Measurements from ENCODE around the gene FOXI1. TPM values are rescaled to one million over a fixed set of nuclear protein-coding genes. Genes with fewer than 3 reads are reported as not detected.

Gene FOXI1
- total RNA-seq, 4 donors from 2014 or later, result not detected

DNA sequence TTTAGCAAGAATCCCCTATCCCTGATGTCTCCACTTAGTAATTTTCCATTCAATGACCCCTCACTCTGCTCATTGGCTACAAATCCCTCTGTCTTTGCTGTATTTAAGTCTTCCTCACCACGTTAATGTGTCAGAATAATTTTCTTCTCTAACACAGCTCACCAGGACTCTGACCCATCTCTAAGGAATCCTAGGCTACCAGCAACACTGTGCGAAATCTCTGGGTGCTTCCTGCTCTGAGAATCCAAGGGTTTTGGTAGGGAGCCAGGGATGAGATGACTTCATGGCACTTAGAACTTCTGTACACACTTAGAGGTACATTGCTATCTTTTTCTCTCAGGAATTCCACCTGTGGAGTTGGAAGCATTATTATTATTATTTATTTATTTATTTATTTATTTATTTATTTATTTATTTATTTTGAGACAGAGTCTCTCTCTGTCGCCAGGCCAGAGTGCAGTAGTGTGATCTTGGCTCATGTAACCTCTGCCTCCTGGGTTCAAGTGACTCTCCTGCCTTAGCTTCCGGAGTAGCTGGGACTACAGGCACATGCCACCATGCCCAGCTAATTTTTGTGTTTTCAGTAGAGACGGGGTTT, 53.5 kb downstream of the FOXI1 start:
- TF ChIP-seq POLR2A (IDR thresholded peaks at IDR 0.05), result no peak
- TF ChIP-seq, protein P1, sequence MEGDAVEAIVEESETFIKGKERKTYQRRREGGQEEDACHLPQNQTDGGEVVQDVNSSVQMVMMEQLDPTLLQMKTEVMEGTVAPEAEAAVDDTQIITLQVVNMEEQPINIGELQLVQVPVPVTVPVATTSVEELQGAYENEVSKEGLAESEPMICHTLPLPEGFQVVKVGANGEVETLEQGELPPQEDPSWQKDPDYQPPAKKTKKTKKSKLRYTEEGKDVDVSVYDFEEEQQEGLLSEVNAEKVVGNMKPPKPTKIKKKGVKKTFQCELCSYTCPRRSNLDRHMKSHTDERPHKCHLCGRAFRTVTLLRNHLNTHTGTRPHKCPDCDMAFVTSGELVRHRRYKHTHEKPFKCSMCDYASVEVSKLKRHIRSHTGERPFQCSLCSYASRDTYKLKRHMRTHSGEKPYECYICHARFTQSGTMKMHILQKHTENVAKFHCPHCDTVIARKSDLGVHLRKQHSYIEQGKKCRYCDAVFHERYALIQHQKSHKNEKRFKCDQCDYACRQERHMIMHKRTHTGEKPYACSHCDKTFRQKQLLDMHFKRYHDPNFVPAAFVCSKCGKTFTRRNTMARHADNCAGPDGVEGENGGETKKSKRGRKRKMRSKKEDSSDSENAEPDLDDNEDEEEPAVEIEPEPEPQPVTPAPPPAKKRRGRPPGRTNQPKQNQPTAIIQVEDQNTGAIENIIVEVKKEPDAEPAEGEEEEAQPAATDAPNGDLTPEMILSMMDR (IDR thresholded peaks at IDR 0.05 in 4 of 5, conservative IDR thresholded peaks at IDR 0.05 in 1 of 5), result no peak
- ATAC-seq (no peak), DNase-seq (no peak)
- Histone ChIP-seq H3K4me1 (no peaks in the 10 kb centered on the region), H3K27me3 (no peaks in the 10 kb centered on the region), H3K4me3 (no peak overlapping the region), H3K36me3 (no peaks in the 10 kb centered on the region), H3K27ac (no peak overlapping the region), H3K9me3 (no peaks in the 10 kb centered on the region)
- in situ Hi-C loops (cut with MboI; ENCODE audit: low sequenced_read_pairs in 4 of 4), result no loop called here
- intact Hi-C loops (cut with DNase I; ENCODE audit: low total_unique reads), result no loop called here

Other genes starting within 250 kb of the FOXI1 start
- gene INSYN2B, start 125.4 kb upstream of the FOXI1 start, total RNA-seq, result under 1 TPM in 1 of 4 donors, not detected in 3; 0.07 TPM
- not detected for gene C5orf58, start 127.1 kb downstream of the FOXI1 start, total RNA-seq
- gene LCP2, start 191.9 kb downstream of the FOXI1 start, total RNA-seq, result 1 to 10 TPM; 1.9 to 3.2 (median 2.3) TPM